Upper lobe of left lung (tissue), 4 donors: ENCODE results near the gene ABCA9.

Source experiments
- EP300 ChIP-seq, 4 donors: sonication (generic); formaldehyde crosslinking; IDR thresholded peaks; one replicate each; pipeline ENCODE4 v1.5.1; 2017; ENCODE audit warnings: antibody characterized with exemption in 4 of 4, control low read depth in 2 of 4
- POLR2A ChIP-seq, 4 donors: fragments of 450-650 bp; IDR thresholded peaks; one replicate each; pipeline ENCODE4 v1.5.1; 2016 to 2017; ENCODE audit warnings: antibody characterized with exemption in 4 of 4, mild to moderate bottlenecking in 2 of 4
- POLR2AphosphoS5 ChIP-seq, 2 donors: sonication (generic); formaldehyde crosslinking; IDR thresholded peaks; one replicate each; pipeline ENCODE4 v1.5.1; 2017; ENCODE audit warnings: antibody characterized with exemption in 2 of 2
- TF ChIP-seq, protein P1 (sequence below), 6 experiments: fragments of 450-650 bp in 4 of 6; fragments of 200-600 bp in 2 of 6; sonication (generic) in 2 of 6; IDR thresholded peaks; one replicate each; pipeline ENCODE4 v1.5.1; 2016 to 2019; ENCODE audit warnings: antibody characterized with exemption in 6 of 6

DNA sequence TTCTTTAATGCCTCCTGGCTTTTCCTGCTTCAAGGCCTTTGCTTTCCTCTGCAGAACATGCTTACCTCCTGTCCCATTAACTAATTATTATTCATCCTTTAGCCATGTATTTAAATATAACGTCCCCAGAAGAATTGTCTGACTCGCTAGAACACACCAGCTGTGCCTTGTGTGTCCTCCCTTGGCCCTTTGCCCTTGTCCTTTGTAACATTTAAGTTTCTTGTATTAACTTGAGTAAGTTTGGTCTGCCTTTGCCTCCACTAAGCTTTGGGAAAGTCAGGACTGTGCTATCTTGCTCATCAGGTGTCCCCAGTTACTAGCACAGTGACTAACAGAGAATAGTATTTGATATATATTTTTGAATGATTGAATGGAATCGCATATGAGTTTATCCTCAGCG is 29.6 kb upstream of the ABCA9 start:
- TF ChIP-seq, protein P1, sequence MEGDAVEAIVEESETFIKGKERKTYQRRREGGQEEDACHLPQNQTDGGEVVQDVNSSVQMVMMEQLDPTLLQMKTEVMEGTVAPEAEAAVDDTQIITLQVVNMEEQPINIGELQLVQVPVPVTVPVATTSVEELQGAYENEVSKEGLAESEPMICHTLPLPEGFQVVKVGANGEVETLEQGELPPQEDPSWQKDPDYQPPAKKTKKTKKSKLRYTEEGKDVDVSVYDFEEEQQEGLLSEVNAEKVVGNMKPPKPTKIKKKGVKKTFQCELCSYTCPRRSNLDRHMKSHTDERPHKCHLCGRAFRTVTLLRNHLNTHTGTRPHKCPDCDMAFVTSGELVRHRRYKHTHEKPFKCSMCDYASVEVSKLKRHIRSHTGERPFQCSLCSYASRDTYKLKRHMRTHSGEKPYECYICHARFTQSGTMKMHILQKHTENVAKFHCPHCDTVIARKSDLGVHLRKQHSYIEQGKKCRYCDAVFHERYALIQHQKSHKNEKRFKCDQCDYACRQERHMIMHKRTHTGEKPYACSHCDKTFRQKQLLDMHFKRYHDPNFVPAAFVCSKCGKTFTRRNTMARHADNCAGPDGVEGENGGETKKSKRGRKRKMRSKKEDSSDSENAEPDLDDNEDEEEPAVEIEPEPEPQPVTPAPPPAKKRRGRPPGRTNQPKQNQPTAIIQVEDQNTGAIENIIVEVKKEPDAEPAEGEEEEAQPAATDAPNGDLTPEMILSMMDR (IDR thresholded peaks at IDR 0.05) = no peak
- no peak for TF ChIP-seq POLR2AphosphoS5 (IDR thresholded peaks at IDR 0.05)
- TF ChIP-seq EP300 (IDR thresholded peaks at IDR 0.05) = no peak
- no peak for TF ChIP-seq POLR2A (IDR thresholded peaks at IDR 0.05)
